CD4-positive, CD25-positive, alpha-beta regulatory T cell (primary cell): ENCODE measurements around the gene TCEA2. TPM values are rescaled to one million over a fixed set of nuclear protein-coding genes. Genes with fewer than 3 reads are reported as not detected.

Source experiments
- ATAC-seq, 2 donors: fragments of 150-1000 bp; cut with Tn5 transposase; one replicate each; pipeline ENCODE4 v1.10.0; 2021; ENCODE audit warnings: low read depth in 2 of 2, moderate number of reproducible peaks in 2 of 2, moderate library complexity in 1 of 2
- DNase-seq, 3 donors: peaks; one replicate each; pipeline versions ENCODE4 v3.0.0 to v3.0.0-alpha.2; 2012 to 2022; ENCODE audit warnings: mixed read lengths in 1 of 3
- H3K27ac ChIP-seq: one replicate; pipeline ENCODE4 v1.7.0; 2013; ENCODE audit warnings: mild to moderate bottlenecking, low read length; ENCODE audit not compliant: insufficient read depth, poor library complexity, severe bottlenecking
- H3K27me3 ChIP-seq: one replicate; pipeline ENCODE4 v1.7.0; 2013; ENCODE audit warnings: low read length; ENCODE audit not compliant: control insufficient read depth, insufficient read depth
- H3K36me3 ChIP-seq: one replicate; pipeline ENCODE4 v1.7.0; 2013; ENCODE audit warnings: mild to moderate bottlenecking, low read length, moderate library complexity; ENCODE audit not compliant: control insufficient read depth, insufficient read depth
- H3K4me1 ChIP-seq: 2 replicates; pipeline ENCODE4 v1.7.0; 2013; ENCODE audit warnings: mild to moderate bottlenecking, low read length; ENCODE audit not compliant: insufficient read depth, control insufficient read depth, poor library complexity, severe bottlenecking
- H3K4me3 ChIP-seq: one replicate; pipeline ENCODE4 v1.7.0; 2013; ENCODE audit warnings: low read depth, mild to moderate bottlenecking, low read length, moderate library complexity
- H3K9me3 ChIP-seq, 2 experiments: 1 replicate in 1 of 2; 2 replicates in 1 of 2; pipeline ENCODE4 v1.7.0; 2013; ENCODE audit warnings: low read length in 2 of 2, mild to moderate bottlenecking in 1 of 2, moderate library complexity in 1 of 2; ENCODE audit not compliant: control insufficient read depth in 2 of 2
- H3K27ac Mint-ChIP-seq, 3 donors: one replicate each; pipeline ENCODE4 v1.8.0; 2020 to 2022; ENCODE audit warnings: mild to moderate bottlenecking in 3 of 3, mixed read lengths in 3 of 3, moderate library complexity in 2 of 3
- H3K27me3 Mint-ChIP-seq: one replicate; pipeline ENCODE4 v1.8.0; 2022; ENCODE audit warnings: mild to moderate bottlenecking, mixed read lengths
- H3K36me3 Mint-ChIP-seq: one replicate; pipeline ENCODE4 v1.8.0; 2020; ENCODE audit warnings: mixed read lengths
- H3K4me1 Mint-ChIP-seq, 4 donors: one replicate each; pipeline ENCODE4 v1.8.0; 2020 to 2022; ENCODE audit warnings: mixed read lengths in 4 of 4, mild to moderate bottlenecking in 1 of 4
- H3K4me3 Mint-ChIP-seq, 4 donors: one replicate each; pipeline ENCODE4 v1.8.0; 2020 to 2022; ENCODE audit warnings: mild to moderate bottlenecking in 4 of 4, mixed read lengths in 4 of 4, moderate library complexity in 3 of 4
- H3K9me3 Mint-ChIP-seq, 7 donors: one replicate each; pipeline ENCODE4 v1.8.0; 2020 to 2022; ENCODE audit warnings: mixed read lengths in 7 of 7, mild to moderate bottlenecking in 3 of 7, moderate library complexity in 2 of 7
- polyA plus RNA-seq, 4 donors: library from polyadenylated mRNA; unstranded; fragments of 300-500 nt; fragmentation: Illumina TruSeq; gene quantifications; one replicate each; pipeline ENCODE4 v1.2.3, GENCODE V29; 2021
- total RNA-seq: library from RNA; stranded (reverse); gene quantifications from one replicate; pipeline ENCODE4 v1.2.3, GENCODE V29; 2022

TCEA2 gene
- total and polyA plus RNA-seq, 5 donors from 2014 or later = 17.7 to 27.1 (median 23.2) TPM

GRCh38 chr20:64076061-64076997 lies 13.3 kb downstream of the TCEA2 start:
- Mint-ChIP-seq H3K36me3 (peaks cover 3% of the 10 kb centered on the region), H3K27me3 (no peaks in the 10 kb centered on the region), H3K27ac (peak overlapping the region in 1 of 3 donors; percentile 66), H3K4me3 (peak overlapping the region; percentile 29 to 93 (median 48)), H3K9me3 (no peaks in the 10 kb centered on the region), H3K4me1 (peaks cover 0 to 36% (median 8%) of the 10 kb centered on the region in 4 donors)
- ATAC-seq (no peak), DNase-seq (no peak)
- Histone ChIP-seq H3K4me1 (peaks cover 38% of the 10 kb centered on the region), H3K36me3 (peaks cover 20% of the 10 kb centered on the region), H3K9me3 (no peaks in the 10 kb centered on the region), H3K27me3 (no peaks in the 10 kb centered on the region), H3K27ac (peak overlapping the region; percentile 68), H3K4me3 (no peak overlapping the region)

DNA sequence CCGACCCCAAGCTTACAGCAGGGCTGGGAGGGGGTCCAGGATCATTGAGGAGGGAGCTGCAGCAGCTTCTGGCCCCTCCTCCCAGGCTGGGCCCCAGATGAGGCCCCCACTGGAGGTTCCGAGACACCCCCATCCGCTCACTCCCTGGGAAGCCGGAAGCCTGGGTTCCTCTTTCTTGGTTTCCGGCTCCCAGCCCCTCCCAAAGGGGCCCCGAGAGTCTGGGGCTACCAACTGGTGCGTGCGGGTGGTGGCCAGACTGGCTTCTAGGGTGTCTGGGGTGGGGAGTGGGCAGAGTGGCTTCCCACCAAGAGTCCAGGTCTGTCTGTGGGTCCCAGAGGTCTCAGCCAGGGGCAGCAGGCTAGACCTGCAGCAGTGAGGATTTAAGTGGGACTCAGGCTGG lies 14.1 kb downstream of the TCEA2 start:
- Mint-ChIP-seq H3K9me3 (no peaks in the 10 kb centered on the region), H3K36me3 (peaks cover 3% of the 10 kb centered on the region), H3K27ac (peak overlapping the region; percentile 77 to 91 (median 78)), H3K27me3 (peaks cover 7% of the 10 kb centered on the region), H3K4me3 (peak overlapping the region; percentile 92 to 98 (median 96)), H3K4me1 (peaks cover 0 to 41% (median 11%) of the 10 kb centered on the region in 4 donors)
- no peaks in the 10 kb centered on the region for H3K9me3 ChIP-seq
- H3K36me3 ChIP-seq = peaks cover 20% of the 10 kb centered on the region
- DNase-seq = peak in 1 of 3 donors; percentile 76
- H3K4me1 ChIP-seq = peaks cover 38% of the 10 kb centered on the region
- peak overlapping the region; percentile 68 for H3K27ac ChIP-seq
- ATAC-seq = peak in 1 of 2 donors; percentile 3
- H3K27me3 ChIP-seq = no peaks in the 10 kb centered on the region
- H3K4me3 ChIP-seq = peak overlapping the region; percentile 78

DNA sequence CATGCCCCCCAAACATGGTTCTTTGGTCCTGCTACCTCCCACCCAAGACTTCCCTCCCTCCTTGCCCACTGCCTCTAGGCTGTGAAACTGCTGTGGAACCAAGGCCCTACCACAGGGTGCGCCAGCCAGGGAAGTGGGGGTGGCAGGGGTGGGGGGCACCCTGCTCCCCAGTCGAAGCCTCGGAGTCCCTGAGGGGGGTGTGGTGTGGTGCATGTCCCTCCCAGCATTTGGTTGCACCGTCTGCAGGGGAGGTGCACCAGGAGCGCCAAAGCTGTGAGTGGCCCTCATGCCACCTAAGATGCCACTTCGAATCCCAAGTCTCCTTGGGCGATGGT lies 14.5 kb downstream of the TCEA2 start:
- peaks cover 3% of the 10 kb centered on the region for H3K36me3 Mint-ChIP-seq
- H3K4me1 Mint-ChIP-seq = peaks cover 0 to 43% (median 11%) of the 10 kb centered on the region in 4 donors
- H3K4me1 ChIP-seq = peaks cover 42% of the 10 kb centered on the region
- H3K9me3 ChIP-seq = no peaks in the 10 kb centered on the region
- H3K36me3 ChIP-seq = peaks cover 20% of the 10 kb centered on the region
- ATAC-seq = peak in 1 of 2 donors; percentile 1
- H3K4me3 Mint-ChIP-seq = peak overlapping the region; percentile 92 to 98 (median 96)
- H3K27ac Mint-ChIP-seq = peak overlapping the region; percentile 56 to 91 (median 78)
- H3K4me3 ChIP-seq = peak overlapping the region; percentile 78
- no peaks in the 10 kb centered on the region for H3K9me3 Mint-ChIP-seq
- DNase-seq = no peak
- H3K27me3 Mint-ChIP-seq = peaks cover 11% of the 10 kb centered on the region
- H3K27me3 ChIP-seq = no peaks in the 10 kb centered on the region
- H3K27ac ChIP-seq = peak overlapping the region; percentile 68

- Histone ChIP-seq H3K27me3 (no peaks in the 10 kb centered on the region), H3K4me1 (peaks cover 47% of the 10 kb centered on the region), H3K4me3 (peak overlapping the region; percentile 78), H3K9me3 (no peaks in the 10 kb centered on the region), H3K36me3 (peaks cover 18% of the 10 kb centered on the region), H3K27ac (peak overlapping the region; percentile 68)
- H3K4me1 Mint-ChIP-seq = peaks cover 0 to 47% (median 11%) of the 10 kb centered on the region in 4 donors
- H3K27ac Mint-ChIP-seq = peak overlapping the region; percentile 56 to 91 (median 78)
- ATAC-seq (peak; percentile 77 to 80), DNase-seq (peak; percentile 52 to 95 (median 76))
- H3K4me3 Mint-ChIP-seq = peak overlapping the region; percentile 92 to 98 (median 96)
- peaks cover 12% of the 10 kb centered on the region for H3K27me3 Mint-ChIP-seq
- peaks cover 3% of the 10 kb centered on the region for H3K36me3 Mint-ChIP-seq
- no peaks in the 10 kb centered on the region for H3K9me3 Mint-ChIP-seq
Measured at GRCh38 chr20:64077876-64078551, 15.0 kb downstream of the TCEA2 start.

DNA sequence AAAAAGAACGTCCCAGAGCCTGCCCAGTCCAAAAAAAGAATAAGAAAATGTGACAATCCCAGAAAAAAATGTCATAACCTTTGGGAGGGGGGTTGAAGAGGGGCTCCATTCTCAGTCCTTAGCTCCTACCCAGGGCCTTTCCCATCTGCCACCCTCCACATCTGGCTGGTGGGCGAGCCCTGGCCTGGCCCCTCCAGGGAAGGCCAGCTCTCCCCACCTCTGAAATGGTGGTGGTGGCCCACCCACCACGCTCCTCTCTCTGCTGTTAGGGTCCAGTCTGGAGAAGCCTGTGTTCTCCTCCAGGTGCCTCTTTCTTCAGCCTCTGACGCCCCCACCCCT lies 15.9 kb downstream of the TCEA2 start:
- Histone ChIP-seq H3K27ac (peak overlapping the region; percentile 68), H3K4me3 (peak overlapping the region; percentile 78), H3K27me3 (no peaks in the 10 kb centered on the region), H3K4me1 (peaks cover 55% of the 10 kb centered on the region), H3K36me3 (peaks cover 13% of the 10 kb centered on the region), H3K9me3 (no peaks in the 10 kb centered on the region)
- ATAC-seq (no peak), DNase-seq (no peak)
- Mint-ChIP-seq H3K9me3 (no peaks in the 10 kb centered on the region), H3K27me3 (peaks cover 12% of the 10 kb centered on the region), H3K4me3 (peak overlapping the region; percentile 92 to 98 (median 96)), H3K36me3 (no peaks in the 10 kb centered on the region), H3K4me1 (peaks cover 0 to 50% (median 11%) of the 10 kb centered on the region in 4 donors), H3K27ac (peak overlapping the region in 2 of 3 donors; percentile 82 to 98)

GRCh38 chr20:64079273-64080012 lies 16.4 kb downstream of the TCEA2 start, which contains the start of gene RGS19:
Gene RGS19 (minus strand): TSS chr20:64079518. CDS start chr20:64076886, 2,632 bp downstream.
- Histone ChIP-seq H3K36me3 (peaks cover 8% of the 10 kb centered on the region), H3K9me3 (no peaks in the 10 kb centered on the region), H3K4me1 (peaks cover 60% of the 10 kb centered on the region), H3K4me3 (peak within 1 kb of the TSS; percentile 78), H3K27ac (peak within 1 kb of the TSS; percentile 68), H3K27me3 (no peaks in the 10 kb centered on the region)
- H3K27ac Mint-ChIP-seq = peak within 1 kb of the TSS; percentile 78 to 98 (median 90)
- no peaks in the 10 kb centered on the region for H3K36me3 Mint-ChIP-seq
- peak; percentile 68 to 86 (median 69) for DNase-seq
- H3K9me3 Mint-ChIP-seq = no peaks in the 10 kb centered on the region
- peaks cover 15% of the 10 kb centered on the region for H3K27me3 Mint-ChIP-seq
- peaks cover 0 to 52% (median 12%) of the 10 kb centered on the region in 4 donors for H3K4me1 Mint-ChIP-seq
- peak; percentile 26 to 30 for ATAC-seq
- H3K4me3 Mint-ChIP-seq = peak within 1 kb of the TSS; percentile 92 to 98 (median 96)
